IPS-15b (cell line): ENCODE results near the gene LMOD3.

Source experiments
- H3K27me3 ChIP-seq: one replicate; pipeline ENCODE4 v1.6.1; 2013; ENCODE audit warnings: low read length; ENCODE audit not compliant: control insufficient read depth, insufficient read depth
- H3K36me3 ChIP-seq: one replicate; pipeline ENCODE4 v1.6.1; 2013; ENCODE audit warnings: low read length; ENCODE audit not compliant: control insufficient read depth, insufficient read depth
- H3K4me1 ChIP-seq: one replicate; pipeline ENCODE4 v1.6.1; 2013; ENCODE audit warnings: mild to moderate bottlenecking, low read length; ENCODE audit not compliant: control insufficient read depth, insufficient read depth
- H3K4me3 ChIP-seq: one replicate; pipeline ENCODE4 v1.5.1; 2013; ENCODE audit warnings: low read depth, low read length
- H3K9ac ChIP-seq: one replicate; pipeline ENCODE4 v1.6.1; 2013; ENCODE audit warnings: low read depth, mild to moderate bottlenecking, low read length
- H3K9me3 ChIP-seq: one replicate; pipeline ENCODE4 v1.6.1; 2013; ENCODE audit warnings: mild to moderate bottlenecking, low read length; ENCODE audit not compliant: control insufficient read depth, insufficient read depth

Gene LMOD3

DNA sequence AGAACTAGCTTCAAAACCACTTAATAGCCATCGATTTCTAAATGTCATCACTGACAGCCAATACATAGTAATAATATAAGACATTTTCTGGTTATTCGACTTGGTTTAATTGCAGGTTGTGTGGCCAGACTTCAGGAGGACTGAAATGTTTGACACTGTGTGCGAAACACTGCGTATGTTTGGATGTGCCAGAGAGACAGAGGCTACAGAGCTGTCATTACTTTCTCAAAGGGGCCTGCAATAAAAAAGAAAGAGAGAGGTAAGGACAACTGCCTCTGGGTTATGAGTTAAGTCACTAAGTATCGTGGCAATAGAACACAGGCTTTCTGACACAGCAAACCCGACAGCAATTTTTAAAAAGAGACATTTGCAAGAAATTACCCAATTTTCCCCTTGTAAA is 882 bp downstream of the LMOD3 start:
- H3K27me3 ChIP-seq = no peaks in the 10 kb centered on the region
- no peaks in the 10 kb centered on the region for H3K36me3 ChIP-seq
- H3K9ac ChIP-seq = no peak overlapping the region
- no peak overlapping the region for H3K4me3 ChIP-seq
- H3K9me3 ChIP-seq = no peaks in the 10 kb centered on the region
- no peaks in the 10 kb centered on the region for H3K4me1 ChIP-seq

GRCh38 chr3:69120879-69121464 is 1.4 kb downstream of the LMOD3 start:
- no peaks in the 10 kb centered on the region for H3K27me3 ChIP-seq
- H3K4me1 ChIP-seq = no peaks in the 10 kb centered on the region
- H3K36me3 ChIP-seq = no peaks in the 10 kb centered on the region
- no peaks in the 10 kb centered on the region for H3K9me3 ChIP-seq
- no peak overlapping the region for H3K9ac ChIP-seq
- H3K4me3 ChIP-seq = no peak overlapping the region

DNA sequence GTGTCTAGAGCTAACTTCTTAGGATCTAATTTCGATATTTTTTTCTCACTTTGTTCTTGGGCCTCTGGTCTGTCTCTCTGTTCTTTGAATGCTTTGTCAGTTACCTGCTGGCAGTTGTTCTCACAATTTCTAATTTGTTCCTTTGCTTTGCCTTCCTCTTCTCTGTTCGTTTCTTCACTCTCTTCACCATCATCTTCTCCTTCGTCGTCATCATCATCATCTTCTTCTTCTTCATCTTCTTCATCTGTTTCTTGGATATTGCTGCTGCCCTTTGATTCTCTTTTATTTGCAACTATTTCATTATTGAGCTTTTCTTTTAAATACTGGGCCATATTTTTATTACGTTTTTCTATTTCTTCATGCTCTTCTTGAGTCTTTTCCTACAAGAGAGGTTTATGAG is 2.7 kb downstream of the LMOD3 start:
- Histone ChIP-seq H3K9me3 (no peaks in the 10 kb centered on the region), H3K27me3 (no peaks in the 10 kb centered on the region), H3K9ac (no peak overlapping the region), H3K4me1 (no peaks in the 10 kb centered on the region), H3K36me3 (no peaks in the 10 kb centered on the region), H3K4me3 (no peak overlapping the region)

DNA sequence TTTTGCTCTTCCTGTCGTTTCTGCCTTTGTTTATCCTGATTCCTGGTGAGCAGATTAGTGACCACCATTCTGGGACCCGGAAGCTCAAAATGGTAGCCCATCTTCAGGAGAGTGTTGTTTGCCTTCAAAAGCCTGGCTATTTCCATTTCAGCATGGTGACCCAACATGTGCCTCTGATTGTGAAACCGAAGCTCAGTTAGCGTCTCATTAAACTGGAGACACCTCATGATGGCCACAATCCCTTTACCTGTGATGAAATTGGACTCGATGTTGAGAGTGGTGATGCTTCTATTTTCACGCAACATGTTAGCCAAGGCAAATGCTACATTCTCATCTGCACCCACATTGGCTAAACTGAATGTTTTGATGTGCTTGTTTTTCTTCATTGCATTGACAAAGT is 3.3 kb downstream of the LMOD3 start:
- no peak overlapping the region for H3K4me3 ChIP-seq
- H3K27me3 ChIP-seq = no peaks in the 10 kb centered on the region
- no peaks in the 10 kb centered on the region for H3K9me3 ChIP-seq
- H3K4me1 ChIP-seq = no peaks in the 10 kb centered on the region
- H3K36me3 ChIP-seq = no peaks in the 10 kb centered on the region
- H3K9ac ChIP-seq = no peak overlapping the region

GRCh38 chr3:69118555-69118954 is 3.8 kb downstream of the LMOD3 start:
- no peaks in the 10 kb centered on the region for H3K4me1 ChIP-seq
- no peaks in the 10 kb centered on the region for H3K27me3 ChIP-seq
- no peaks in the 10 kb centered on the region for H3K36me3 ChIP-seq
- no peak overlapping the region for H3K9ac ChIP-seq
- no peak overlapping the region for H3K4me3 ChIP-seq
- H3K9me3 ChIP-seq = no peaks in the 10 kb centered on the region

DNA sequence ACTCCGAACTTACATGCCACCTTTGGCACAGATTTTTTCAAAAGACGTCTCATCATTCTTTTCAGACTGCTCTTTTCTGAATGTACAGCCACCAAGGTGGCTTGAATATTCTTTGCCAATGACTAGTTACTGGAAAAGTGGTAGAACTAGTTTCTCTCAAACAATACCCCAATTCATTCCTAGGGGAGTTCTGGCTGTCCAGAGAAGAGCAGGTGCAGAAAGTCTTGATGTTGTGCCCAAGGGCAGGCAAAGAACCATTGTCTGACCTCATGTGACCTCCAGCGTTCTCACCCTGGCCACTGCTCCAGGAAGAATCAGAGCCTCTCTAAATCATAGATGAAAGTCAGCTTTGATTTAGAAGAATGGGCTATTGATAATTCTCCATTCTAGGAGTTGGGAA is 5.5 kb downstream of the LMOD3 start:
- Histone ChIP-seq H3K9ac (no peak overlapping the region), H3K27me3 (no peaks in the 10 kb centered on the region), H3K4me3 (no peak overlapping the region), H3K4me1 (no peaks in the 10 kb centered on the region), H3K9me3 (no peaks in the 10 kb centered on the region), H3K36me3 (no peaks in the 10 kb centered on the region)

GRCh38 chr3:69116162-69116561 is 6.2 kb downstream of the LMOD3 start:
- no peaks in the 10 kb centered on the region for H3K4me1 ChIP-seq
- H3K9me3 ChIP-seq = no peaks in the 10 kb centered on the region
- H3K9ac ChIP-seq = no peak overlapping the region
- H3K4me3 ChIP-seq = no peak overlapping the region
- H3K36me3 ChIP-seq = no peaks in the 10 kb centered on the region
- no peaks in the 10 kb centered on the region for H3K27me3 ChIP-seq

DNA sequence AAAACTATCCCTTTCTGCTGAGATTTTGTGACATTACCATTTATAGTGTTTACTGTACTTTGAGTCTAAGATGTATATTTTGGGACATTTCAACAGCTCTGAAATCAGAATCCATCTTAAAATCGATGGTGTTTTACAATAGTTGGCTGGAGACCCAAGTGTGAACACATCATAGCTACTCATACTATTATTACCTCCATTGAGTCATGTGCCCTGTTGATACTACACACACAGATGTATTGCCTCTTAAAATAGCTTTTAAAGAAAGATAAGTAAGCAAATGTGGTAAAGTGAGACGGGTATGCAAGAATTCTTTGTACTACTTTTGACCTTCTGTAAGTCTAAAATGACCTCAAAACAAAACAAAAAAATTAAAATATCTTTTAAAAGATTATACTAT is 6.7 kb downstream of the LMOD3 start:
- H3K4me3 ChIP-seq = no peak overlapping the region
- no peaks in the 10 kb centered on the region for H3K27me3 ChIP-seq
- no peaks in the 10 kb centered on the region for H3K4me1 ChIP-seq
- H3K9ac ChIP-seq = no peak overlapping the region
- no peaks in the 10 kb centered on the region for H3K36me3 ChIP-seq
- no peaks in the 10 kb centered on the region for H3K9me3 ChIP-seq

DNA sequence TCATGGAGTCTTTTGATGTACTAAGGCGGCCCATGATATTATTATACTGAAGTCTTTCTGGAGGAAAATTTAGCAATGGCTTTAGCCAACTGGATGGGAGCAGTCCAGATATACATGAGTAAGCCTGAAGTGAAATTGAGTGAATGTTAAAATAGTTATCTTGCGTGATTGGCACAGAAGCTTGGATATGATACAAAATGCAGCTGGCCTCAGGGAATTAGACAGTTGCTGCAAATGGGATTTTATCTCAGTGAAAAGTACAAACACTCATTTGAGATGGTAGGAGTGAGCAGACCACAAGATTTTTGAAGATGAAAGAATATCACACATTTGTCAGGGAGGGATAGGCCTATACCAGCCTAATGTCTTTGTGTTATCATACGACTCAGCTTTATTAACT is 8.9 kb downstream of the LMOD3 start:
- Histone ChIP-seq H3K27me3 (no peaks in the 10 kb centered on the region), H3K36me3 (no peaks in the 10 kb centered on the region), H3K4me3 (no peak overlapping the region), H3K9me3 (no peaks in the 10 kb centered on the region), H3K4me1 (no peaks in the 10 kb centered on the region), H3K9ac (no peak overlapping the region)

DNA sequence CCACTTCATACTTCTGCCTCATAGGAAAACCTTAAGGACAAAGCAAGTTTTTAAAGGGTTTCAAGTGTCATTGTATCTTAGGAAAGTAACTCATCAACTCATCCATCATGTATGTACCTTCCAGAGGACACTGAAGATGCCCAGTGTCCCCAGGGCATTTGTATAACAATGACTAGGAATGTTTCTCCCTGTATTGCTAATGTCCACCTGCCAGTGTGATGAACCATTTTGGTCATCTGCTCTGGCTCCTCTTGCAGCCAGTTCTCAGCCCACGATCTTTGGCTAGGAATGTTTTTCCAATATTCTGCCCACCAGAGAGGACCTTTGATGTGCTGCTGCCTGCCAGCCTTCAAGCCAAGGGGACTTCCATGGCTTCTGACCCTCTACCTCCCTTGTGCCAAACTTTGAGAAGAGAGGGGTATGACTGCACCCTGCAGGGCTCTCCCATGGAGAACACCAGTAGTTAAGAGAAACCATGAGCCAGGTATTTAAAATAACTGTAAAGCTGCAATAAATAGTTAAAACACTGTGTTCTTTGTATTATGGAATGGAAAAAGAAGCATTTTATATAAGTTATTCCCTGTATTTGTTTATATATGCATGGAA is 11.4 kb downstream of the LMOD3 start:
- H3K9me3 ChIP-seq = no peaks in the 10 kb centered on the region
- no peak overlapping the region for H3K9ac ChIP-seq
- H3K4me3 ChIP-seq = no peak overlapping the region
- no peaks in the 10 kb centered on the region for H3K36me3 ChIP-seq
- no peaks in the 10 kb centered on the region for H3K4me1 ChIP-seq
- no peaks in the 10 kb centered on the region for H3K27me3 ChIP-seq

DNA sequence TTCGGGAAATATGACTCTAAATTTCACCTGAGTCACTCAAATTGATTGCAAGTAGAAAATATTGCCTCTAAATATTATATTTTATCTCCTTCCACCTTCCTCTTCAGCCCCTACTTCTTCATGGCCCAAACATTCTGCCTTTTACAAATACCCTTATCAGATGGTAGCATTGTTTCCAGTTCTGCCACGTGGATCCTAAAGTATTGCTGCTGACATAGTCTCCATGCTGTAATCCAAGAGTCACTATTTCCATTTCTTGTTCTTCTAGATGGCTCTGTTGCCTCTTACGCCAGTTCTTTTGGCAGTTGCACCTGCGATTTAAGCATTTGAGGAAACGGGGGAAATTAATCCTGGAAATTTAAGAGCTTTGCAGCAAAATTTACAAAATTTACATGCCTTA is 13.6 kb downstream of the LMOD3 start:
- Histone ChIP-seq H3K4me1 (no peaks in the 10 kb centered on the region), H3K9me3 (no peaks in the 10 kb centered on the region), H3K4me3 (no peak overlapping the region), H3K27me3 (no peaks in the 10 kb centered on the region), H3K9ac (no peak overlapping the region), H3K36me3 (no peaks in the 10 kb centered on the region)

GRCh38 chr3:69107841-69108240 is 14.6 kb downstream of the LMOD3 start:
- Histone ChIP-seq H3K36me3 (no peaks in the 10 kb centered on the region), H3K9ac (no peak overlapping the region), H3K4me1 (no peaks in the 10 kb centered on the region), H3K27me3 (no peaks in the 10 kb centered on the region), H3K9me3 (no peaks in the 10 kb centered on the region), H3K4me3 (no peak overlapping the region)
